ENCODE measurements around the gene CTF1. TPM values are rescaled to one million over a fixed set of nuclear protein-coding genes. Genes with fewer than 3 reads are reported as not detected.

Gene CTF1
- total and polyA plus RNA-seq, 8 donors, result 4.5 to 10.5 (median 9.0) TPM

GRCh38 chr16:30876867-30877266, 19.5 kb upstream of the CTF1 start:
- no peaks in the 10 kb centered on the region for H3K27me3 ChIP-seq
- H3K4me3 ChIP-seq, result peak overlapping the region in 1 of 2 donors; percentile 93
- peaks cover 15 to 27% of the 10 kb centered on the region in 2 donors for H3K4me1 ChIP-seq
- ATAC-seq, result no peak
- intact Hi-C loops (cut with DNase I), result no loop called here
- peak overlapping the region; percentile 94 to 97 for H3K27ac ChIP-seq
- peaks cover 0 to 9% of the 10 kb centered on the region in 2 donors for H3K36me3 ChIP-seq
- no peak for TF ChIP-seq CTCF (IDR thresholded peaks at IDR 0.05)
- H3K9me3 ChIP-seq, result no peaks in the 10 kb centered on the region
- DNase-seq, result no peak

DNA sequence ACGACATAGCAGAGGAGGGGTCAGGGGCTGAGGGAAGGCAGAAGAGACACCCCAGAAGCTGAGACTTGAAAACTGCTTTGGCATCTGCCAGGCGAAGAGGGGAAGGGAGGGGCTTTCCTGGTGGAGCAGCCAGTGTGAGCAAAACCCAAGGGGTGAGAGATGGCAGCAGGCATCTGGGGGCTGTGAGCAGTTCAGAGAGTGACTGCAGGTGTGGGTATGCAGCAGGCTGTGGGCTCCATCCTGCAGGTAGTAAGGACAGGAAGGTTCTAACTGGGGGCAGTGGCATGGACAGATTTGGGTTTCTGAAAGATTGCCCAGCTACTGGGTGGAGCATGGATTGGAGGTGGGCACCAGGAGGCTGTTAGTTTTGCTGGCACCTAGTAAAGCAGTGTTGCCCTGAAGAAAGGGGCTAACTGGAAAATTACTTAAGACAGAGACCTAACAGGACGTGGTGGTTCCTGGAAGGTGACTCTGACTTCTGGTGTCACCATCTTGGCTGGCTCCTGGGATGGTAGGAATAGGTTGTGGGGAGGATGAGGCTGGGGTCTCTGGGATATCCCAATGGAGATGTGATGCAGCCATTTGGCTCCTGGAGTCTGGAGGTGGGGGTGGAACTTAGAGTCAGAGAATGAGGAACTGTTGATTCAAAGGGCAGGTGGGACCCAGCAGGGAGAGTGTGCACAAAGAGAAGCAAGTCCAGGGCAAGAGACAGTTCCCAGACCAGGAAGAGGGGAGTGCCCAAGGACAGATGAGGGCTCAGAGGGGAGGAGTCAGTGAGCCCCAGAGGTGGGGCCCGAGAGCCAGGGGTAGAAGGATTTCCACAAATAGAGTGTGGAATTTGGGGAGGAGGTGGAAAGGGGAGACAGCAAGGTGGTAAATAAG, 13.7 kb upstream of the CTF1 start:
- no peak overlapping the region for H3K27ac ChIP-seq
- no peaks in the 10 kb centered on the region for H3K27me3 ChIP-seq
- TF ChIP-seq CTCF (IDR thresholded peaks at IDR 0.05), result no peak
- DNase-seq (peak in 1 of 4 donors; percentile 23), ATAC-seq (no peak)
- peaks cover 0 to 40% of the 10 kb centered on the region in 2 donors for H3K36me3 ChIP-seq
- intact Hi-C loops (cut with DNase I), result no loop called here
- H3K4me1 ChIP-seq, result no peaks in the 10 kb centered on the region
- no peaks in the 10 kb centered on the region for H3K9me3 ChIP-seq
- no peak overlapping the region for H3K4me3 ChIP-seq

DNA sequence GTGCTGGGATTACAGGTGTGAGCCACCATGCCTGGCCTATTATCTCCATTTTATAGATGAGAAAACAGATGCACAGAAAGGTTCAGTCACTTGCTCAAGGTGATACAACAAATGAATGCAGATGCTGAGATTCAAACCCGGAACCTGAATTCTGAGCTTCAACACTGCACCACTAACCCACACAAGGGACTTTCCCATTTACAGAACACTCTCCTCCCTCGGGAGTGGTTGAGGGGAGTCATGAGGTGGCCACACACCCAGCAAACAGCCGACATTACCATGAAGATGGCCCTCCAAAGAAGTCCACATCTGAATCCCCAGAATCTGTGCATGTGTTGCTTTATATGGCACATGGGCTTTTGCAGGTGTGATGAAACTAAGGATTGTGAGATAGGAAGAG, 11.7 kb upstream of the CTF1 start:
- Histone ChIP-seq H3K36me3 (peaks cover 0 to 54% of the 10 kb centered on the region in 2 donors), H3K4me3 (no peak overlapping the region), H3K9me3 (no peaks in the 10 kb centered on the region), H3K27ac (no peak overlapping the region), H3K4me1 (no peaks in the 10 kb centered on the region), H3K27me3 (no peaks in the 10 kb centered on the region)
- no peak for TF ChIP-seq CTCF (IDR thresholded peaks at IDR 0.05)
- ATAC-seq, result no peak
- DNase-seq, result no peak
- intact Hi-C loops (cut with DNase I), result no loop called here

DNA sequence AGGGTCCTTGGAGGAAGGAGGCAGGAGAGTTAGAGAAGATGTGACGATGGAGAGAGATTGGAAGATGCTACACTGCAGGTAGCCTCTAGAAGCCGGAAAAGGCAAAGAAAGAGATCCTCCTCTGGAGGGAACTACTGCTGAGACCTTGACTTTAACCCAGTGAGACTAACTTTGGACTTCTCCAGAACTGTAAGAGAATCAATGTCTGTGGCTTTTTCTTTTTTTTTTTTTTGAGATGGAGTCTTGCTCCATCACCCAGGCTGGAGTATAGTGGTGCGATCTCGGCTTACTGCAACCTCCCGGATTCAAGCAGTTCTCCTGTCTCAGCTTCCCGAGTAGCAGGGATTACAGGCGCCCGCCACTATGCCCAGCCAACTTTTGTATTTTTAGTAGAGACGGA, 11.2 kb upstream of the CTF1 start:
- Histone ChIP-seq H3K27ac (no peak overlapping the region), H3K4me1 (no peaks in the 10 kb centered on the region), H3K4me3 (no peak overlapping the region), H3K36me3 (peaks cover 0 to 59% of the 10 kb centered on the region in 2 donors), H3K27me3 (no peaks in the 10 kb centered on the region), H3K9me3 (no peaks in the 10 kb centered on the region)
- intact Hi-C loops (cut with DNase I), result no loop called here
- ATAC-seq (no peak), DNase-seq (no peak)
- TF ChIP-seq CTCF (IDR thresholded peaks at IDR 0.05), result no peak

DNA sequence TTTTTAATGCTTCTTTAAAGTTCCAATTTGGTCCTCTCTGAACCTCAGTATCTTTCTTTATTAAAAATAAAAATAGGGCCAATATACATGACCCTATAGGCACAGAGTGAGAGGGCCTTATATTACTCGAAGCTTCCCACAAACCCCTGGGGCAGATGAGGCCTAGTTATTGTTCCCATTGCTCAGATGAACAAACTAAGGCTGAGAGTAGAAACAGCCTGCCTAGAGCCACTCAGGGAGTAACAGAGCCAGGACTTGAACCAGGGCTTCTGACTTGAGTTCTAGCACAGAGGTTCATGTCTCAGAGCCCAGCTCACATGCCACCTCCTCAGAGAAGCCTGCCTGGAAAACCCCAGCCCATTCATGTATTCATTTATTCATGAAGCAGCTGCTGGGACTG, 10.3 kb upstream of the CTF1 start:
- peaks cover 0 to 68% of the 10 kb centered on the region in 2 donors for H3K36me3 ChIP-seq
- no peak for ATAC-seq

More for the DNA sequence above, 10.3 kb upstream of the CTF1 start:
- Histone ChIP-seq H3K27me3 (no peaks in the 10 kb centered on the region), H3K4me3 (no peak overlapping the region), H3K27ac (no peak overlapping the region), H3K9me3 (no peaks in the 10 kb centered on the region), H3K4me1 (no peaks in the 10 kb centered on the region)
- intact Hi-C loops (cut with DNase I), result no loop called here
- peak in 1 of 4 donors; percentile 17 for DNase-seq
- no peak for TF ChIP-seq CTCF (IDR thresholded peaks at IDR 0.05)

Measured in left lung (tissue), 10 donors.